ENCODE data around the gene FNDC11.
"Not testable (repeated sequence)": the region's sequence is repeated elsewhere in the genome, so short reads cannot be mapped to it uniquely, and the experiment has no call there.

The FNDC11 gene

GRCh38 chr20:63565699-63566335 lies 11.9 kb downstream of the FNDC11 start:
- in situ Hi-C loops (cut with HindIII; ENCODE audit: low sequenced_read_pairs): no loop called here

GRCh38 chr20:63566395-63567135 lies 12.6 kb downstream of the FNDC11 start:
- in situ Hi-C loops (cut with HindIII; ENCODE audit: low sequenced_read_pairs): no loop called here

GRCh38 chr20:63567136-63567385 lies 13.1 kb downstream of the FNDC11 start:
- in situ Hi-C loops (cut with HindIII; ENCODE audit: low sequenced_read_pairs): no loop called here

GRCh38 chr20:63567386-63568169 lies 13.6 kb downstream of the FNDC11 start:
- in situ Hi-C loops (cut with HindIII; ENCODE audit: low sequenced_read_pairs): no loop called here

- in situ Hi-C loops (cut with HindIII; ENCODE audit: low sequenced_read_pairs): no loop called here
Measured at GRCh38 chr20:63568170-63568981, 14.4 kb downstream of the FNDC11 start.

- in situ Hi-C loops (cut with HindIII; ENCODE audit: low sequenced_read_pairs): no loop called here
Measured at GRCh38 chr20:63568986-63569949, 15.3 kb downstream of the FNDC11 start.

GRCh38 chr20:63570281-63571086 lies 16.5 kb downstream of the FNDC11 start:
- in situ Hi-C loops (cut with HindIII; ENCODE audit: low sequenced_read_pairs): no loop called here

GRCh38 chr20:63571087-63571478 lies 17.1 kb downstream of the FNDC11 start:
- in situ Hi-C loops (cut with HindIII; ENCODE audit: low sequenced_read_pairs): not testable (repeated sequence)

- in situ Hi-C loops (cut with HindIII; ENCODE audit: low sequenced_read_pairs): no loop called here
Measured at GRCh38 chr20:63572071-63572787, 18.3 kb downstream of the FNDC11 start.

GRCh38 chr20:63572788-63573646 lies 19.1 kb downstream of the FNDC11 start:
- in situ Hi-C loops (cut with HindIII; ENCODE audit: low sequenced_read_pairs): no loop called here

- in situ Hi-C loops (cut with HindIII; ENCODE audit: low sequenced_read_pairs): no loop called here
Measured at GRCh38 chr20:63573647-63574131, 19.7 kb downstream of the FNDC11 start.

GRCh38 chr20:63574156-63574828 lies 20.3 kb downstream of the FNDC11 start, which contains the start of gene HELZ2:
HELZ2 (minus strand) TSS chr20:63574239; CDS start chr20:63572385, 1,854 bp downstream.
- in situ Hi-C loops (cut with HindIII; ENCODE audit: low sequenced_read_pairs): no loop called here

- in situ Hi-C loops (cut with HindIII; ENCODE audit: low sequenced_read_pairs): no loop called here
Measured at GRCh38 chr20:63574829-63575743, 21.1 kb downstream of the FNDC11 start.

- in situ Hi-C loops (cut with HindIII; ENCODE audit: low sequenced_read_pairs): no loop called here
Measured at GRCh38 chr20:63576311-63576710, 22.4 kb downstream of the FNDC11 start.

- in situ Hi-C loops (cut with HindIII; ENCODE audit: low sequenced_read_pairs): no loop called here
Measured at GRCh38 chr20:63577317-63577894, 23.4 kb downstream of the FNDC11 start.
